ENCODE measurements around the gene RCN2.

DNA sequence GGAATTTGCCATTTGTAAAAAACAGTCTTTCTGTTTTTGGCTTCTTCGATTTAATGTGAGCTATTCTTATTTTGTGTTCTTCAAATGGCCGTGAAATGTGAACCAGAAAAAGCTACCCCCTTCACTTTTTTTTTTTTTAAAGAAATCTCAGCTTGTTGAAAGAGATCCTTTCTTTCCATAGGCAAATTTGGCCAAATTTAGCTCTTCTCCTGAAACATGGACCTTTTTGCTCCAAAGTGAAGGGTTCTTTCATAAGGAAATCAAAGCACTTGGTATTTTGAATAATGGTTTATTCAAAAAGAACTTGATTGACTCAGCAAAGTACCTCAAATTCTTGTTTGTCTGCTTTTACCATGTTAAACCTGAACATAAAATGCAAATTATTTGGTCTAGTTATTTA is 10.1 kb downstream of the RCN2 start:
- no peak for TF ChIP-seq POLR2AphosphoS5 (IDR thresholded peaks at IDR 0.05; ENCODE audit: low read depth, low read length)
- TF ChIP-seq POLR2A (IDR thresholded peaks at IDR 0.05; ENCODE audit: low read depth, low read length): no peak

Measured in GM12892 (cell line).